Superior temporal gyrus (tissue), 1 donor: ENCODE measurements around the gene COL4A2.

ENCODE experiments used
- DNase-seq: peaks from one replicate; pipeline ENCODE4 v3.0.0-alpha.2; 2016; ENCODE audit errors: extremely low spot score

Gene COL4A2

DNA sequence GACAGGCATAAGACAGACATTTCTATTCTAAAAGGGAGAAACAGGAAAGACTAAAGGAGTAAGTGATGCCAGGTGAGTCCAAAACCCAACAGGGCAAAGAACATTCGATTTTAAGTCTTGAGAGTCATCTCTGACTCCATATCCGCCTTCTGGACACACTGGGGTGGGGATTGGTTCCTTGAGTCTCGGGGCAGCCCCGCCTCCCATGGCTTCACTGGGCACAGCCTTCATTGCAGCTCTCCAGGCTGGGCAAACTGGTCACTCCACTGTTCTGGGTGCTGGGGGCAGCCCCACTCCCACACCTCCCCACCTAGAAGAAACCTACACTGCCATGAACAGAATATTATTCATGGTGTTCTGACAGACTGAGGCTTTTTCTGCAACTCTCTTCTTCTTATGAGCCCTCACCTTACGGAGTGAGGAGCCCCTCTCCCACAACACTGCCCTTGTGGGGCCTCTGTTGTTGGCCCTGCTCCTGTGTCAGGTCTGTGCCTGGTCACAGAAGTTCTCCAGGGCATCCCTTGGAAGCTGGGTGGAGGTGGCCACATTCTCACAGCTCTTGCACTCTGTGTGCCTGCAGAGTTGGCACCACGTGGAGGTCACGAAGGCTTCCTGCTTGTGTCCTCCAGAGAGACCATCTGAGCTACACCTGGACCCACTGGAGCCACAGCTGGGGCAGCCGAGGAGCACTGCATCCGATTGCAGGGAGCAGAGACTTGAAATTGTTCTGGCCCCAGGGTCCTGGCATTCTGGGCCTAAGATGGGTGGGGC, 95.4 kb downstream of the COL4A2 start:
- no peak for DNase-seq

DNA sequence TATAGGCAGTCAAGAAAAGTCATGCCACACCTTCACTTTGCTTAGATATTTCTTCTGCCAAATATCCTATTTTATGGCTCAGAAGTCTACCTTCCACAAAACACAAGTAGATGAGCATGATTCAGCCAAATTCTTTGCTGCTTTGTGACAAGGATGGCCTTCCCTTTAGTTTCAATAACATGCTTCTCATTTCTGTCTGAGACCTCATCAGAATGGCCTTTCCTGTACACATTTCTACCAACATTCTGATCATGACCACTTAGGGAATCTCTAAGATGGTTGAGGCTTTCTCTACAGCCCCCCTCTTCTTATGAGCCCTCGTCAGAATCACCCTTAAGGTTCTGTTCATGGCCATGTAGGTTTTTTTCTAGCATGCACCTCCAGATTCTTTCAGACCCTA, 96.2 kb downstream of the COL4A2 start:
- no peak for DNase-seq

DNA sequence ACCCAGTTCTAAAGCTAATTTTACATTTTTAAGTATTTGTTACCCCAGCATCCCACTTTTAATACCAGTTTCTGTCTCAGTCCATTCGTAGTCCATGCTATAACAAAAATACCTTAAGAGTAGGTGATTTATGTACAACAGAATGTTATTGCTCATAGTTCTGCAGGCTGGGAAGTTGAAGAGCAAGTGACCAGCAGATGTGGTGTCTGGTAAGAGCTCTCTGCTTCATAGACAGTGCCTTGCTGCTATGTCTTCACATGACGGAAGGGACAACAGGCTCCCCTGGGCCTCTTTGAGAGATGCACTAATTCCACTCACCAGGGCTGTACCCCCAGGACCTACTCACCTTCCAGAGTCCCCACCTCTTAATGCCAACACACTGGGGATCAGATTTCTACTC, 96.6 kb downstream of the COL4A2 start:
- DNase-seq, result no peak

DNA sequence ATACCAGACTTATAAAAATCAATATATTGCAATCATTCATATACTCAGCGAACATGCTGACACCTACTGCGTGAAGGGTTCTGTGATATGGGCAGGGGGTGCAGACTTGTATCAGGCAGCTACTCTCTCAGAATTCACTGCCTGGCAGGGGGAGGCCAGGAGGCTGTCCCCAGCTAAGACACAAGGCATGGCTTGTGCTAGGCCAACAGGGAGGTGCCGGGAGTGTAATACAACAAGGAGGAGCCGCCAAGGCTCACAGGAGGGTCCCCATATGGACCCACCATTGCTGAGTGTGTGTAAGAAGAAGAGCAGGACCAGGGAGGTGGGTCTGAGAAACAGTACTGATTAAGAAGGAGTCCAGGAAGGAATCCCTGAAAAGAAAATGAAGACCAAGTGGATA, 97.2 kb downstream of the COL4A2 start:
- DNase-seq, result no peak

DNA sequence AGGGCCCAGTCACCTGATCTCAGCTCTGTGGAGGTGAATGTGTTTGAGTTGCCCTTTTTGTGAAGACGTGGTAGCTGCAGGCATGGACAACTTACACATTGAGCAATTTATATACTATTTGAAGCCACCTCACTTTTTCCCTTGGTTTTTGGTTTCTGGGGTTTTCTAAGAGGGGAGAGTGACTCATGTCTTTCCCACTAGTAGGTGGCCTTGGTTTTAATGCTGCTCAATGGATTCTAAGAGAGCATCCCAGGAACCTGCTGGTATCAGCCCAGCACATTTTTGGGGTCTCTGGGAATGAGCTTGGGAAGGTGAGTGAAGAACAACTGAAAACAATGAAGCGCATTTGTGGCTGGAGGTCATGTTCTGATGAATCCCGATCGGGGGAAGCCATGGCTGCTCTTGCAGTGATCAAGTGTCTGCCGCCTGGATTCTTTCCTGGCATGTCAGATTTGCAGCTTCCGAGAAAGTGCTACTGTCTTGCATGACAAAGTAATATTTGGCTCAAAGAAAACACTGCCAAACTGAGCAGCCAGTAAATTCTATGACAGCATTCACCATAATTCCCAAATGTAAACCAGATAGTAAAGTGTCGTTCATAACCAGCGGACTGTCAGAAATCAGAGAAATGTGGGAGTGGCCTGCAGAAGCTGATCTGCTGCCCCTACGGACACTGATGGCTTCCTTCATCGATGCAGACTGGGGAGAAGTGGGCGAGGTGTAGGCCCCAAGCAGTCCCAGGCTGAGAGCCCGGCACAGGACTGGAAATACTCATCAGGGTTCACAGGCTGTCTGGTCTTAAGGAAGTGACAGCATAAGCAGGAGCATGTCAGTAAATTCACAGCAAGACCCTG, 98.7 kb downstream of the COL4A2 start:
- DNase-seq, result no peak

DNA sequence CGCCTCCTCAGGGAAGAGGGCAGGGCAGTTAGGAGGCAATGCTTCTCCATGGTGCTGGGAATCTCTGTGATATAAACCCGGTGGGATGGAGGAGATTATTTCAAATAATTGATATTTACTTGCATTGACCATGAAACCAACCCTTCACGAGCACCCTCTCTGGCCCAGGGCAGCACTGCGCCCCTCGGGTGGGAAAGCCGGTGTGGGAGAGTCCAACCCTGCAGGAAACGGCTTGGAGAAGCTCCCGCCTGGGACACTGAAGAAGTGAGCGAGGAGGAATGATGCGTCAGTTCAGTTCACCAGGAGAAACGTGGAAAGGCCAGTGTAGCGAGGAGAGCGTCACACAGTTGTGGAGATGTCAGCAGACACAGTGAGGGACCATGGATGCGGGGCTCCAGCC, 99.9 kb downstream of the COL4A2 start:
- no peak for DNase-seq

DNA sequence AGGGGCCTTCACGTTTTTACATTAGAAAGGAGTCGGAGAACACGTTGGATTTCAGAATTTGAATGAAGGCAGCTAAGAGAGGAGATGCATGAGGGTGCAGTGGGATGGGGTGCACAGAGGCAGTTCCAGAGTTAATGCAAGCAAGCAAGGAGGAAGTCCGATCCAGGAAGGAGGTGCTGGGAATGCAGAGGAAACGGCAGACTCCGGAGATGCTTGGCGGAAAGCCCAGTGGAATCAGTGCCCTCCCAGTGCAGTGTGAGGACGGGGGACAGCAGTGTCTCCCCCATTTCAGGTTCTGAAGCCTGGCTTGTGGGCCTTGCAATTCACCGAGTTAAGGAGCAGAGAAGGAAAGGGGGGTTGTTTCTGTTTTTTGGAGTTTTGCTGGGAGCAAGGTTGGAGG, 100.4 kb downstream of the COL4A2 start:
- no peak for DNase-seq

DNA sequence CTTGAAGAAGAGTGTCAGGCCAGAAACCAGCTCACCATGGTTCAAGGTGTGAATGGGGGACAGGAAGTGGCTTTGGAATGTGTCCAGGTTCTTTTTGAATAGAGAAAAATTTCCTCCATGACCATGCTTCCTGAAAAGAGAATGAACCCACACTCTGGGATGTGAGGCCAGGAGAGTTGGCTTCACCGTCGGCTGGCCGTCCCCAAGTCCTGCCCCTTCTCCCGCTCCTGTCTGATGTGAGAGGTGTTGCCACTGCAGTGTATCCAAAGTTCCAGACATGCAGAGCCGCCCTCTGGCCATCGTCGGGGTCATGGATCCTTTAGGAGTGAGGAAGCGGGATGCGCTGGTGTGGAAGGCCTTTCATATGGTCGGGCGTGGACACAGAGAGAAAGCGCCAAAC, 101.2 kb downstream of the COL4A2 start:
- DNase-seq, result no peak

DNA sequence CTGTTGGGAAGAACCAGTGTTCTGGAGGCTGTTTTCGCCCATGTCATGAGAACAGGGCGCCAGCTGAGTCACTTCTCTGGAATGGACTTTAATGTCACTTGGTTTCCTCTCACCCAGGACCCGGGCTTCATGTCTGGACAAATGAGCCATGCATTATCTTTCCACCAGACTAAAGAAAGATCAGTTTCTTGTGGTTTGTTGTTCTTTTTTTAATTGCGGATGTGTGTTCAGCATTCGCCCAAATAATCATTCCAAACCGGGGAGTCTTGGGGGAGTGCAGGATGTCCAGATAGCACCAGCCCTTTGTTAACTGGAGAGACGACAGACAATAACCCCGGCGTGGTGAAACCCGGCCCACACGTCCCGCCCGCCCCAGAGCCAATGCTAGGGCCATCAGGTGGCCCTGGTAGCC, 102.5 kb downstream of the COL4A2 start:
- DNase-seq, result no peak

DNA sequence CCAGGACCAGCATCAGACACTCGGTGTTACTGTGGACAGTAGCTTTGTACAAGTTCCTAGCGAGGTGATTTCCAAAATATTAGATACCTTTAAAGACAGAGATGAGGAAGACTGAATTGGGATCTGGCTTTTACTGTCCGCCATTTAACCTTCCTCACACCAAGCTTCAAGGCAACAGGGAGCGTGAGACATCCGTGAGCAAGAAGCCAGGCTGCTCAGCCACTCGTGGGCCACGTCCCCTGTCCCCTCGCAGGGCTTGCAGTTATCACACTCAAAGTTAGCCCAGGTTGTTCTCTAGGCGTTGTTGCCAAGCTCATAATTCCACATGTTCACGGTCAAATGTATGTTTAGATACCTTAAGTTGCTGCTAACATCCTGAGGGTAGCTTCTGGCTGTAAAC, 102.9 kb downstream of the COL4A2 start:
- no peak for DNase-seq

DNA sequence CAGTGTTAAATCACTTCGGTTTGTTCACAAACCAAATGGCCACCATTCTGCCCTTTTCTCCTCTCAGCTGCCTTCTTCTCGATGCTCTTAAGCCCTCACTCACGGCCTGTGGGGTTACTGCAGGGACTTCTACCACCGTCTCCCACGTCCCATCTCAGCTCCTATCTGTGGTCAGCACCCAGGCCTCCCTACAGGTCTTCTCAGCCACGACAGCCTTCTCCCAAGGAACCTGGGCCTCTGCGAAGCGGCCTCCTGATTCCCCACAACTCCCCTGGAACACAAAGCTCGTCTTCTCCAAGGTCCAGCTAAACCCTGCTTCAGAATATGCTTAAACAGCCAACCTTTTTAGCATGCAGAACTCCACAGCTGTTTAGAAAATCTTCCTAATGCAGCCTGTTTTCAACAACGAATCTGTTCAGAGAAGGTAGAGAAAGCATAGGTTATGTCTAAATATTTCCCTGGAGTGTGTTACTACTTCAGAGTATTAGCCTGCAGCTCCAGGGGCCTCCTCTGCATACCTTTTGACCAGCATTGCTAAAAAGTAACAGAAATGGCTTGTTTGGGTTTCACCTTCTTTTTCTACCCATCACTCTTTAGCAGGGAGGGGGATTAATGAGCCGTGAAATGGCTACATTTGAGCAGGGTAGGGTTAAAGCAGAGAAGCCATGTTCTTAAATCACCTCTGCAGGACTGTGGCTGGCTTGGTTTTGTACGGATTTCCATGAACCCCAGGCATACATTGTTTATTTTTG, 104.0 kb downstream of the COL4A2 start:
- no peak for DNase-seq

DNA sequence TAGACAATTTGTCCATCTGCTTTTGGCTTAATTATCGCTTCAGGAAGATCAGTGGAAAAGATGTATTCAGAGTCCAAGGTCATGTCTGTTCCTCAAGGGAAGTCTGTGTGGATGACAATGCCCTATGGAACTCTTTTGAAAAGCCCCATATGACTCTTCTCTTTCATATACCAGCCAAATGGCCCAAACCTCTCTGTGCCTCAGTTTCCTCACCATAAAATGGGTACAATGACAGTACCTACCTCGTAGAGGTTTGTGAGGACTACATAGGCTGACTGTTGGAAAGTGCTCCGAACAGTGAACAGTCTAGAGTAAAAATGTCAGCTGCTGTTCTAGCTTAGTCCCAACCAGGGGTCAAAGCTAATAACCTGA, 104.6 kb downstream of the COL4A2 start:
- DNase-seq, result no peak

DNA sequence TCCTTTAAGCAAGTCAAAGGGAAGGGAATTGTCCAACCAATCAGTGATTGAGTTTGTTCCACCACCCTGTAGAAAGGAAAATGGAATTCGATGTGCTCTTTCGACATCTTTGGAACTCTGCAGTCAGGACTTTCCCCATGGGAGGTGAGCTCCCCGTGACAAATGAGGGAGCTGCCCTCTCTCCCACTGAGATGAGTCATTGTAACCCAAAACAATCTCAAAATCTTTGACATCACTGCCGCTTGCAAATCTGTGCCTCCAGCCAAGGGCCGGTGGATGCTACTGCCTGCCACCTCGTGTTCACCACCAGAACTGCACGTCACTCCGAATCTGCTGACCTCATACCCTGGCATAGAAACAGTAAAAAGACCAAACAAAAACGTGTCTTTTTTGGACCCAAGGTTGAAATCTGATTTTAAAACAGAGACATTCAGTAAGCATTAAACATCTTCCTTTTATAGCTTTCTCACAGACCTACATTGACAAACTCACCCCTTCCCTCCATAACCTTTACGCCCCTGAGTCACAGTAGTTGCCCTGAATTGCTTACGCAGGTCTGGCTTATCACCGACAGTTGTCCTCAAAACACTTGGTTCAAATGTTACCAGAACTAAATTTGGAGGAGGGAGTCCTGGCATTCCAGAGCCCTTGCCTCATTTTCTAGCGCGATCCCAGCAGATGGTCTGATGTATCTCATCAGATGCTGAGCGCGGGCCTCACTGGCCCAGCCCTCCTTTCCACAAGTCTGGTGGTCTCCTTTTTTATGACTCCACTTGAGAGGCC, 105.2 kb downstream of the COL4A2 start:
- peak; percentile 93 for DNase-seq

DNA sequence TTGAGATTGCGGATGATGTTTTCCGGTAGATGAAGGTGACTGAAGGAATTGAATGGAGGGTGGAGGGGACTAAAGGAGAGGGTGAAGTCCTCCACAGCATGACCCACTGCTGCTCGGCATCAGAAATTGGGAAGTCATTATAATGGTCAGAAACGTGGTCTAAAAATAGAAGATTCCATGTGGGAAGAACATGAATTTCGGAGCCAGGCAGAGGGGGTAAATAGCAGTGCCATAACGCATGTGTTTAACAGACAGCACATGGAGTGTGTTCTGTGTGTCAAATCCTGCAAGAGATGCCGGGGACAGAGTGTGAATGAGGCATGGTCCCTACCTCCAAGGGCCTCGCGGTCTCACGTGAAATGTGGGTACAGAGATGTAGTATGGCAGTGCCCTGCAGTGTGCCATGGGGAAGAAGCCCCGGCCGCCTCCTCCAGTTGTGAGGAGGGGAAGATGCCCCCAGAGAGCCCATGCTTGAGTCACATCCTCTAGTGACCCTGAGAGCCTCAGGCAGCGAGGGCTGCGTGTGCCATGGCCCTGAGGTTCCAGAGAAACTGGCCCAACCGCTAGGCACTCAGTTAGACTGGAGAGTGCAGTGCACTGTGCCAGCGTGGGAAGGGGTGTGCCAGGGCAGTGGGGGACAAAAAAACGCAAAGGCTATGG, 106.1 kb downstream of the COL4A2 start:
- no peak for DNase-seq

DNA sequence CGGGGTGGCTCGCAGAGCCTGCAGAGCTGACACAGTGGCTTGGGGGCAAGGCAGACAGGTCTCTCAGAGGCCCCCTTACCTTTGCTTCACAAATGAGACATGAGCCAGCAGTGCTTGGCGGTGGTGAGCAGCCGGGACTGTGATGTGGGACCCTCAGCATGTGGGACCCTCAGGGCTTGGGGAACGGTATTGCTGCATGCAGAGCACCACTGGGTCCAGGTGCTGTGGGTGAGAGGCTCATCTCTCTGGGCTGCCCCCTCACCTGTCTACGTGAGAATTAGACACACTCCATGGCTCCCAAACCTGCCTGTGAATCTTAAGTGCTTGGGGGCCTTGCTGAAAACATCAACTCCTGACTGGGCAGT, 106.6 kb downstream of the COL4A2 start:
- DNase-seq, result no peak

DNA sequence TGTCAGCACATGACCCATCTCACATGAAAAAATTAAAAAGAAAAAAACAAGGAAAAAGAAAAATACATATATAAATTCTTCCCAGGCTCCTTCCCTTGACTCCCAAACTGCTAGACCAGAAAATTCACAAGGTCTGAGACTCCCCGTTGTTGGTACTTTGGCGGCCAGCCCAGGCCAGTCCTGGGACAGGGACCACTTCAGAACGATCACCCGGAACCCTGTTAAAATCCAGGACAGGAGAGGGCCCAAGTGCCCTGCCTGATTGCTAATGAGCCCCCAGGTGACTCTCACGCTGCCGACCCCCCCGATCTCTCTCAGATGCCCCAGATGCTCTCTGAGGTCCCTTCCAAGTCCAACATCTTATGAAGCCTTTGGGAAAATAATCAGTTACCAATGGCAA, 107.2 kb downstream of the COL4A2 start:
- DNase-seq, result no peak

DNA sequence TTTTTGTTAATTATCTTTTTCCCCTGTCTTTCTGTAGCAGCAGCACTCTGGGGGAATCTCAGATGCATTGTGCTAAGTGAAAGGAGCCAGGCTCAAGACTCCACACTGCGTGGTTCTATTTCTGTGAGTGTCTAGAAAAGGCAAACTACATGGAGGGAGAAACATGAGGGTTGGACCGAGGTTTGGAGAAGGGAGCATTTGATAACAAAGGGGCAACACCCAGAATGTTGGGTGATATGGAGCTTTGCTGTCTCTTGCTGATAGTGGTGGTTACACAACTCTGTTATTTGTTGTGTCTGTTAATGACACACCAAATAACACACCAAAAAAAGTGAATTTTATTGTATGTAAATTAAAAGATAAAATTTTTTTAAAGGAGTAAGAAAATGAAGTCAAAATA, 107.8 kb downstream of the COL4A2 start:
- DNase-seq, result no peak

DNA sequence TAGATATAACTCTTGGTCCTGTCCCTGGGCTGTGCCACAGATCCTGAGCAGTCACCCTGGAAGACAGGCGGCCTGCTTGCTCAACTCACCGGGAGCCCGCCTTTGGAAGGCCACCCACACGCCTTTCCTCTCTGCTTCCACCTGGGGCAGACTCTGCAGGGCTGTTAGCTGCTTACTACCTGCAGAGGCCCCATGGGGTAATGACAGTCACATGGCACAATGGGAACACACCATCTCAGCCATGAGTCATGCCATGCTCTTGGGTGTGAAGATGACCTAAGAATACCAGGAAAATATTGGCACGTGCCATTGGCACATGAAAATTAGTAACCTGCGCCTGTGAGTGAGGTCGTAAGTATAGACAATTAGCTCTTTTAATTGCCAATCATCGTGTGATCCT, 108.6 kb downstream of the COL4A2 start:
- no peak for DNase-seq

DNA sequence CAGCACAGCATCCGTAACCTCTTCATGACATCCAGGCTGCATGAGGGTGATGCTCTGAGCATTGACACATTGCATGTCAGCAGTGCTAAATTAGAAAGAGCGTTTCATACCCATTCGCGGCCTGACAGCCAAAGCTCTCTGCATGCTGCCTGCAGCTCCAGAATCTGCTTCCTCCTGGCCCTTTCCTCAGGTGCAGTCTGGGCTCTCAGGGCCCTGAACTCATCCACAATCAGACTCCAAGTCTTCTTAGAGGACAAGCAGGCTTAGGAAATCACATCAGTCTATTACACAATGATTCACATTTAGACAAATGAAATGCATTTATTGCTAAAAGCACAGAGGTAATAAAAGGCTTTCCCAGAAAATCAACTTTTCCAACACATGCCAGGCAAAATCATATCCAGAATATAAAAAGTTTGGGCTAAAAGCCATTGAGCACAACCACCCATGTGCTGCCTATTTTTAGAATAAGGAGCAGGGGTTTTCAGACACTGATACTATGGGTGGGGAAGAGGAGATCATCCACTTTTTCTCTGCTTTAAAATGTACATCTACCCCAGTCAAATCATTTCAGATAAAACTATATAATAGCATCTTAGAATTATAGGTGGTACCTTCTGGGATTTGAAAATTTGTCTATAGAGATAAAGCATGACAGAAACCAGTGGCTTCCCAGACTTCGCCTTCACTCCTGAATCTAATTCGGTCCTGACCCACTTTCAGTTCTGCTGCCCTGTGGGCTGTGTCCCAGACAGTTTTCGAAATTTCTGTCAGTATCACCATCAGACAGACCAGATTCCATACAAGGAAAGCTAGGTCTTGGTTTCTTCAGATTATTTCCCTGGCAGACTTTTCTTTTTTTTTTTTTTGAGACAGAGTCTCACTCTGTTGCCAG, 109.3 kb downstream of the COL4A2 start:
- no peak for DNase-seq

DNA sequence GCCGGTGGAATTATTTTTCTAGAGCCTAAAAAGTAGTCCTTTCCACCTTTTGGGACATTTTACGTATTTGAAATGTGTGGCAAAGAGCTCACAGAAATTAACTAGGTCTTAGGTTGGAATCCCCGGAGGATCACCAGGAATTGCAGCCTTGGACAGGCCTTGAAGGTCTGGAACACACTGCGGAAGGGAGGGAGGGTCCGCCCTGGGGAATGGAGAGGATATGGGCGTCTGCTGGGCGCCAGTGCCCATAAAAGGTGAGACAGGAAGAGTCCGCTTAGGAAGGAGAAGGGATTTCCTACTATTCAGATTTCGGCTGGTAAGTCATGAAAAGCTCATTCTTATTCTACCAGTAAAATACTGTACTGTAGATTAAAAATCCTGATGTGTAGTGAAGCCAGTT, 111.9 kb downstream of the COL4A2 start:
- no peak for DNase-seq
